SK-N-SH treated with all-trans-retinoic acid at 6 μM for 48 hours (cell line): ENCODE results near the gene EXOC4.

ENCODE experiments used
- ATAC-seq: fragments of 200-7000 bp; cut with Tn5 transposase; 3 replicates; pipeline ENCODE4 v1.9.1; 2020; ENCODE audit warnings: mild to moderate bottlenecking, moderate library complexity
- ARNTL ChIP-seq: fragments of 450-650 bp; formaldehyde crosslinking; IDR thresholded peaks from 2 replicates; pipeline ENCODE4 v1.5.0; 2020; ENCODE audit warnings: low read depth, mild to moderate bottlenecking, moderate library complexity, borderline replicate concordance
- BACH2 ChIP-seq: fragments of 250-450 bp; sonication (Bioruptor Pico); IDR thresholded peaks from 2 replicates; pipeline ENCODE4 v1.9.0; 2021; ENCODE audit warnings: mild to moderate bottlenecking, borderline replicate concordance
- CREB5 ChIP-seq: fragments of 250-450 bp; sonication (Bioruptor Pico); IDR thresholded peaks from 2 replicates; pipeline ENCODE4 v1.5.1; 2020; ENCODE audit warnings: low read depth, mild to moderate bottlenecking, moderate library complexity
- CSDC2 ChIP-seq: fragments of 250-450 bp; sonication (Bioruptor Pico); IDR thresholded peaks from 2 replicates; pipeline ENCODE4 v1.5.0; 2020; ENCODE audit warnings: mild to moderate bottlenecking, moderate library complexity
- ESRRG ChIP-seq: fragments of 250-450 bp; sonication (Bioruptor Pico); IDR thresholded peaks from 2 replicates; pipeline ENCODE4 v1.6.1; 2021; ENCODE audit warnings: mild to moderate bottlenecking
- GLIS3 ChIP-seq: fragments of 250-450 bp; sonication (Bioruptor Pico); IDR thresholded peaks from 2 replicates; pipeline ENCODE4 v1.5.0; 2020; ENCODE audit warnings: mild to moderate bottlenecking, moderate library complexity
- ISL1 ChIP-seq: fragments of 250-450 bp; sonication (Bioruptor Pico); IDR thresholded peaks from 2 replicates; pipeline ENCODE4 v2.1.2; 2022; ENCODE audit warnings: mild to moderate bottlenecking, moderate library complexity
- OSR1 ChIP-seq: fragments of 250-450 bp; sonication (Bioruptor Pico); IDR thresholded peaks from 2 replicates; pipeline ENCODE4 v1.8.0; 2022; ENCODE audit warnings: moderate library complexity, mild to moderate bottlenecking, inconsistent platforms
- PPARA ChIP-seq: fragments of 250-450 bp; sonication (Bioruptor Pico); IDR thresholded peaks from 2 replicates; pipeline ENCODE4 v1.5.0; 2020; ENCODE audit warnings: mild to moderate bottlenecking, borderline replicate concordance
- RARB ChIP-seq: fragments of 250-450 bp; sonication (Bioruptor Pico); IDR thresholded peaks from 2 replicates; pipeline ENCODE4 v1.8.0; 2021; ENCODE audit warnings: mild to moderate bottlenecking, moderate library complexity
- SNAI2 ChIP-seq: fragments of 250-450 bp; sonication (Bioruptor Pico); IDR thresholded peaks from 2 replicates; pipeline ENCODE4 v1.5.0; 2020; ENCODE audit warnings: mild to moderate bottlenecking, moderate library complexity
- TCF4 ChIP-seq: fragments of 250-450 bp; sonication (Bioruptor Pico); IDR thresholded peaks from 2 replicates; pipeline ENCODE4 v1.8.0; 2021; ENCODE audit warnings: mild to moderate bottlenecking, moderate library complexity, borderline replicate concordance
- TOX ChIP-seq: fragments of 250-450 bp; sonication (Bioruptor Pico); IDR thresholded peaks from 2 replicates; pipeline ENCODE4 v1.8.0; 2021; ENCODE audit warnings: mild to moderate bottlenecking, moderate library complexity, borderline replicate concordance
- TSHZ2 ChIP-seq: fragments of 250-450 bp; sonication (Bioruptor Pico); IDR thresholded peaks from 2 replicates; pipeline ENCODE4 v1.5.0; 2020; ENCODE audit warnings: mild to moderate bottlenecking, moderate library complexity
- ZFP3 ChIP-seq: fragments of 250-450 bp; sonication (Bioruptor Pico); IDR thresholded peaks from 2 replicates; pipeline ENCODE4 v1.5.0; 2020; ENCODE audit warnings: mild to moderate bottlenecking, moderate library complexity
- ZFP30 ChIP-seq: fragments of 450-650 bp; formaldehyde crosslinking; IDR thresholded peaks from 2 replicates; pipeline ENCODE4 v1.5.0; 2022; ENCODE audit warnings: mild to moderate bottlenecking, moderate library complexity
- ZNF565 ChIP-seq: fragments of 450-650 bp; formaldehyde crosslinking; conservative IDR thresholded peaks from 2 replicates; pipeline ENCODE4 v1.5.0; 2020; ENCODE audit warnings: low read depth, mild to moderate bottlenecking, moderate library complexity
- ZNF70 ChIP-seq: fragments of 450-650 bp; formaldehyde crosslinking; IDR thresholded peaks from 2 replicates; pipeline ENCODE4 v1.5.0; 2020; ENCODE audit warnings: mild to moderate bottlenecking, moderate library complexity
- ZNF8 ChIP-seq: fragments of 450-650 bp; formaldehyde crosslinking; IDR thresholded peaks from 2 replicates; pipeline ENCODE4 v1.5.0; 2020; ENCODE audit warnings: mild to moderate bottlenecking, moderate library complexity
- TF ChIP-seq, protein P1 (sequence below): fragments of 250-450 bp; sonication (Bioruptor Pico); IDR thresholded peaks from 2 replicates; pipeline ENCODE4 v1.8.0; 2020; ENCODE audit warnings: mild to moderate bottlenecking, moderate library complexity, borderline replicate concordance
- TF ChIP-seq, protein P2 (sequence below): fragments of 250-450 bp; sonication (Bioruptor Pico); IDR thresholded peaks from 2 replicates; pipeline ENCODE4 v1.5.1; 2021; ENCODE audit warnings: mild to moderate bottlenecking, moderate library complexity
- TF ChIP-seq, protein P3 (sequence below): fragments of 250-450 bp; sonication (Bioruptor Pico); IDR thresholded peaks from 2 replicates; pipeline ENCODE4 v1.8.0; 2021; ENCODE audit warnings: low read depth, mild to moderate bottlenecking, moderate library complexity, borderline replicate concordance

Gene EXOC4

DNA sequence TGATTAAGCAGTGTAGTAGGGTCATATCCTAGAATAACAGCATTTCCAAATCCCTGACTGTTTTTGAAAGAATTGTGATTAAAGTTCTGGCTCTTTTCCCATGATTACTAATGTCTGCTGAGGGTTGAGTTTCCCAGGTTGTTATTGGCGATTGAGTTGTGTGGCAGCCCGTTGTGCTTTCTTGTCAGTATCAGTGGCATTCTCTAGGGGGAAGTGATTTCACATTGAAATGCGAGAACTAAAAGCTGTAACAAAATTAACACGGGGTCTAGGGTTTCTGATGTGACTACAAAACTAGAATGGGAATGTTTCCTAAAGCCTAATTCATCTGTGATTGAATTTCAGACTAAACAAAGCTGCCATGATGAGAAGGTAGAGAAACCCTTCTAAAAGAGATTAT lies 349.4 kb downstream of the EXOC4 start:
- TF ChIP-seq CSDC2 (no peak), BACH2 (CRISPR knock-in tag) (no peak), SNAI2 (no peak)
- TF ChIP-seq, protein P1, sequence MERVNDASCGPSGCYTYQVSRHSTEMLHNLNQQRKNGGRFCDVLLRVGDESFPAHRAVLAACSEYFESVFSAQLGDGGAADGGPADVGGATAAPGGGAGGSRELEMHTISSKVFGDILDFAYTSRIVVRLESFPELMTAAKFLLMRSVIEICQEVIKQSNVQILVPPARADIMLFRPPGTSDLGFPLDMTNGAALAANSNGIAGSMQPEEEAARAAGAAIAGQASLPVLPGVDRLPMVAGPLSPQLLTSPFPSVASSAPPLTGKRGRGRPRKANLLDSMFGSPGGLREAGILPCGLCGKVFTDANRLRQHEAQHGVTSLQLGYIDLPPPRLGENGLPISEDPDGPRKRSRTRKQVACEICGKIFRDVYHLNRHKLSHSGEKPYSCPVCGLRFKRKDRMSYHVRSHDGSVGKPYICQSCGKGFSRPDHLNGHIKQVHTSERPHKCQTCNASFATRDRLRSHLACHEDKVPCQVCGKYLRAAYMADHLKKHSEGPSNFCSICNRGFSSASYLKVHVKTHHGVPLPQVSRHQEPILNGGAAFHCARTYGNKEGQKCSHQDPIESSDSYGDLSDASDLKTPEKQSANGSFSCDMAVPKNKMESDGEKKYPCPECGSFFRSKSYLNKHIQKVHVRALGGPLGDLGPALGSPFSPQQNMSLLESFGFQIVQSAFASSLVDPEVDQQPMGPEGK (CRISPR knock-in tag), result no peak
- TF ChIP-seq, all 23 proteins: peak for 0
- peak; percentile 80 for ATAC-seq

GRCh38 chr7:133606991-133607390 lies 354.1 kb downstream of the EXOC4 start:
- no peak for ATAC-seq
- no peak for TF ChIP-seq OSR1 (CRISPR knock-in tag)
- TF ChIP-seq, protein P1 (CRISPR knock-in tag), result no peak
- TF ChIP-seq, all 23 proteins: peak for 0

GRCh38 chr7:133609806-133610205 lies 356.9 kb downstream of the EXOC4 start:
- no peak for ATAC-seq
- no peak for TF ChIP-seq ZNF70 (CRISPR knock-in tag)
- no peak for TF ChIP-seq ZNF565 (CRISPR knock-in tag)
- no peak for TF ChIP-seq BACH2 (CRISPR knock-in tag)
- no peak for TF ChIP-seq ZFP3 (CRISPR knock-in tag)
- TF ChIP-seq ISL1, result no peak
- TF ChIP-seq CSDC2, result no peak
- TF ChIP-seq PPARA, result no peak
- no peak for TF ChIP-seq ZFP30 (CRISPR knock-in tag)
- TF ChIP-seq, protein P1 (CRISPR knock-in tag), result no peak
- no peak for TF ChIP-seq ESRRG
- TF ChIP-seq CREB5 (CRISPR knock-in tag), result no peak
- no peak for TF ChIP-seq ARNTL (CRISPR knock-in tag)

DNA sequence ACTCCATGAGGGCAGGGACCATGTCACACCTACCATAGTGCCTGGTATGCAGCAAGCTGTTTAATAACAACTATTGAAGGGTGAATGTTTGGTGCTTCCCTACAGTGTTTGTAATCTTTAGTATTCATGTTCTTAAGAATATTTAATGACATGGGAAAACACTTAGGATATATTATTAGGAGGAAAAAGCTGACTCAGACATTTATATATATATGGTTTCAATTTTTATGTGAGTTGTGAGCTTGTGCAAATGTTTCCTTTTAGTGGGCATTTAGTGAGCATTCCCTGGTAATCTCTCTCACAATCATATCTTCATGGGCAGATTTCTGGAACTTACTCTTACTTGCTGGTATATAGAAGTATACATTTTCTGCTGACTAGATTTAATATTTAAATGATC lies 359.1 kb downstream of the EXOC4 start:
- no peak for ATAC-seq
- TF ChIP-seq TCF4 (no peak), ZNF8 (CRISPR knock-in tag) (no peak), TOX (CRISPR knock-in tag) (no peak), TSHZ2 (CRISPR knock-in tag) (no peak), ZNF565 (CRISPR knock-in tag) (no peak), ZNF70 (CRISPR knock-in tag) (no peak), CSDC2 (no peak), CREB5 (CRISPR knock-in tag) (no peak), PPARA (no peak), ESRRG (no peak), RARB (CRISPR knock-in tag) (no peak), GLIS3 (CRISPR knock-in tag) (no peak), ZFP30 (CRISPR knock-in tag) (no peak)
- TF ChIP-seq, protein P2, sequence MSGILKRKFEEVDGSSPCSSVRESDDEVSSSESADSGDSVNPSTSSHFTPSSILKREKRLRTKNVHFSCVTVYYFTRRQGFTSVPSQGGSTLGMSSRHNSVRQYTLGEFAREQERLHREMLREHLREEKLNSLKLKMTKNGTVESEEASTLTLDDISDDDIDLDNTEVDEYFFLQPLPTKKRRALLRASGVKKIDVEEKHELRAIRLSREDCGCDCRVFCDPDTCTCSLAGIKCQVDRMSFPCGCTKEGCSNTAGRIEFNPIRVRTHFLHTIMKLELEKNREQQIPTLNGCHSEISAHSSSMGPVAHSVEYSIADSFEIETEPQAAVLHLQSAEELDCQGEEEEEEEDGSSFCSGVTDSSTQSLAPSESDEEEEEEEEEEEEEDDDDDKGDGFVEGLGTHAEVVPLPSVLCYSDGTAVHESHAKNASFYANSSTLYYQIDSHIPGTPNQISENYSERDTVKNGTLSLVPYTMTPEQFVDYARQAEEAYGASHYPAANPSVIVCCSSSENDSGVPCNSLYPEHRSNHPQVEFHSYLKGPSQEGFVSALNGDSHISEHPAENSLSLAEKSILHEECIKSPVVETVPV, result no peak
- TF ChIP-seq, protein P3, sequence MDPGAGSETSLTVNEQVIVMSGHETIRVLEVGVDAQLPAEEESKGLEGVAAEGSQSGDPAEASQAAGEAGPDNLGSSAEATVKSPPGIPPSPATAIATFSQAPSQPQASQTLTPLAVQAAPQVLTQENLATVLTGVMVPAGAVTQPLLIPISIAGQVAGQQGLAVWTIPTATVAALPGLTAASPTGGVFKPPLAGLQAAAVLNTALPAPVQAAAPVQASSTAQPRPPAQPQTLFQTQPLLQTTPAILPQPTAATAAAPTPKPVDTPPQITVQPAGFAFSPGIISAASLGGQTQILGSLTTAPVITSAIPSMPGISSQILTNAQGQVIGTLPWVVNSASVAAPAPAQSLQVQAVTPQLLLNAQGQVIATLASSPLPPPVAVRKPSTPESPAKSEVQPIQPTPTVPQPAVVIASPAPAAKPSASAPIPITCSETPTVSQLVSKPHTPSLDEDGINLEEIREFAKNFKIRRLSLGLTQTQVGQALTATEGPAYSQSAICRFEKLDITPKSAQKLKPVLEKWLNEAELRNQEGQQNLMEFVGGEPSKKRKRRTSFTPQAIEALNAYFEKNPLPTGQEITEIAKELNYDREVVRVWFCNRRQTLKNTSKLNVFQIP (CRISPR knock-in tag), result no peak
